ENCODE data around the gene TREX2. TPM values are rescaled to one million over a fixed set of nuclear protein-coding genes. Genes with fewer than 3 reads are reported as not detected.

The TREX2 gene
- total RNA-seq, 4 donors from 2014 or later = 1.1 to 3.1 (median 3.0) TPM; not detected in 1

GRCh38 chrX:153475271-153475670, 29.4 kb upstream of the TREX2 start:
- H3K9me3 ChIP-seq = no peaks in the 10 kb centered on the region
- no peaks in the 10 kb centered on the region for H3K27me3 ChIP-seq
- H3K4me1 ChIP-seq = peaks cover 0 to 3% (median 0%) of the 10 kb centered on the region in 4 donors
- DNase-seq = no peak
- no peak overlapping the region for H3K27ac ChIP-seq
- H3K36me3 ChIP-seq = no peaks in the 10 kb centered on the region
- TF ChIP-seq POLR2A (IDR thresholded peaks at IDR 0.05) = no peak
- no peak for TF ChIP-seq CTCF (IDR thresholded peaks at IDR 0.05)
- peak overlapping the region in 2 of 4 donors; percentile 35 to 39 for H3K4me3 ChIP-seq

- TF ChIP-seq CTCF (IDR thresholded peaks at IDR 0.05) = no peak
- TF ChIP-seq POLR2A (IDR thresholded peaks at IDR 0.05) = no peak
These were observed 28.9 kb upstream of the TREX2 start for GRCh38 chrX:153474718-153475117.

GRCh38 chrX:153474266-153474665, 28.4 kb upstream of the TREX2 start:
- Histone ChIP-seq H3K27me3 (no peaks in the 10 kb centered on the region), H3K27ac (no peak overlapping the region), H3K36me3 (no peaks in the 10 kb centered on the region), H3K4me3 (peak overlapping the region in 2 of 4 donors; percentile 35 to 39), H3K9me3 (no peaks in the 10 kb centered on the region), H3K4me1 (peaks cover 0 to 6% (median 2%) of the 10 kb centered on the region in 4 donors)
- DNase-seq = no peak
- TF ChIP-seq CTCF (IDR thresholded peaks at IDR 0.05) (no peak), POLR2A (IDR thresholded peaks at IDR 0.05) (no peak)

More at GRCh38 chrX:153474718-153475117, 28.9 kb upstream of the TREX2 start:
- no peak overlapping the region for H3K27ac ChIP-seq
- DNase-seq = peak; percentile 24 to 57 (median 52)
- no peaks in the 10 kb centered on the region for H3K9me3 ChIP-seq
- peak overlapping the region in 3 of 4 donors; percentile 27 to 39 (median 35) for H3K4me3 ChIP-seq
- no peaks in the 10 kb centered on the region for H3K36me3 ChIP-seq
- peaks cover 0 to 3% (median under 1%) of the 10 kb centered on the region in 4 donors for H3K4me1 ChIP-seq
- H3K27me3 ChIP-seq = no peaks in the 10 kb centered on the region

GRCh38 chrX:153473126-153473525, 27.3 kb upstream of the TREX2 start:
- H3K4me1 ChIP-seq = peaks cover 0 to 13% (median 2%) of the 10 kb centered on the region in 4 donors
- H3K27me3 ChIP-seq = no peaks in the 10 kb centered on the region
- H3K36me3 ChIP-seq = no peaks in the 10 kb centered on the region
- DNase-seq = no peak
- H3K4me3 ChIP-seq = no peak overlapping the region
- H3K27ac ChIP-seq = no peak overlapping the region
- H3K9me3 ChIP-seq = no peaks in the 10 kb centered on the region
- no peak for TF ChIP-seq POLR2A (IDR thresholded peaks at IDR 0.05)
- no peak for TF ChIP-seq CTCF (IDR thresholded peaks at IDR 0.05)

- TF ChIP-seq CTCF (IDR thresholded peaks at IDR 0.05) (no peak), POLR2A (IDR thresholded peaks at IDR 0.05) (no peak)
- H3K27me3 ChIP-seq = no peaks in the 10 kb centered on the region
- no peak overlapping the region for H3K4me3 ChIP-seq
- no peak overlapping the region for H3K27ac ChIP-seq
- peaks cover 0 to 13% (median 2%) of the 10 kb centered on the region in 4 donors for H3K4me1 ChIP-seq
- no peak for DNase-seq
- H3K9me3 ChIP-seq = no peaks in the 10 kb centered on the region
- H3K36me3 ChIP-seq = no peaks in the 10 kb centered on the region
These were observed 25.9 kb upstream of the TREX2 start for GRCh38 chrX:153471663-153472280.

All from Peyer's patch (tissue), 4 donors.